RKO (cell line): ENCODE data around the gene EDN1.

Source experiments
- DNase-seq: peaks from one replicate; pipeline ENCODE4 v3.0.0-alpha.2; 2016; ENCODE audit warnings: low spot score

EDN1 gene

GRCh38 chr6:12270551-12271230 is 19.5 kb upstream of the EDN1 start:
- DNase-seq = no peak

GRCh38 chr6:12271594-12271993 is 18.6 kb upstream of the EDN1 start:
- DNase-seq = no peak

- DNase-seq = no peak
Measured at GRCh38 chr6:12271997-12272396, 18.2 kb upstream of the EDN1 start.

GRCh38 chr6:12275107-12275506 is 15.1 kb upstream of the EDN1 start:
- peak; percentile 21 for DNase-seq

- no peak for DNase-seq
Measured at GRCh38 chr6:12276930-12277315, 13.2 kb upstream of the EDN1 start.

GRCh38 chr6:12277386-12277785 is 12.8 kb upstream of the EDN1 start:
- DNase-seq = no peak

- DNase-seq = no peak
Measured at GRCh38 chr6:12278915-12279314, 11.2 kb upstream of the EDN1 start.

GRCh38 chr6:12279322-12280091 is 10.7 kb upstream of the EDN1 start:
- DNase-seq = no peak

- DNase-seq = no peak
Measured at GRCh38 chr6:12280458-12280857, 9.7 kb upstream of the EDN1 start.

GRCh38 chr6:12280902-12281301 is 9.3 kb upstream of the EDN1 start:
- DNase-seq = no peak

GRCh38 chr6:12283904-12284303 is 6.3 kb upstream of the EDN1 start:
- no peak for DNase-seq

- no peak for DNase-seq
Measured at GRCh38 chr6:12286373-12287110, 3.6 kb upstream of the EDN1 start.

GRCh38 chr6:12288211-12288618 is 1.9 kb upstream of the EDN1 start:
- DNase-seq = no peak

GRCh38 chr6:12288914-12289313 is 1.2 kb upstream of the EDN1 start:
- DNase-seq = no peak

- DNase-seq = peak; percentile 51
Measured at GRCh38 chr6:12289365-12289919, 719 bp upstream of the EDN1 start.

- DNase-seq = no peak
Measured at GRCh38 chr6:12291071-12291838, 1.1 kb downstream of the EDN1 start.

- no peak for DNase-seq
Measured at GRCh38 chr6:12291839-12292604, 1.9 kb downstream of the EDN1 start.

- DNase-seq = no peak
Measured at GRCh38 chr6:12293235-12293930, 3.2 kb downstream of the EDN1 start.

- no peak for DNase-seq
Measured at GRCh38 chr6:12293931-12294807, 4.0 kb downstream of the EDN1 start.
